ENCODE results near the gene ATF4.

DNA sequence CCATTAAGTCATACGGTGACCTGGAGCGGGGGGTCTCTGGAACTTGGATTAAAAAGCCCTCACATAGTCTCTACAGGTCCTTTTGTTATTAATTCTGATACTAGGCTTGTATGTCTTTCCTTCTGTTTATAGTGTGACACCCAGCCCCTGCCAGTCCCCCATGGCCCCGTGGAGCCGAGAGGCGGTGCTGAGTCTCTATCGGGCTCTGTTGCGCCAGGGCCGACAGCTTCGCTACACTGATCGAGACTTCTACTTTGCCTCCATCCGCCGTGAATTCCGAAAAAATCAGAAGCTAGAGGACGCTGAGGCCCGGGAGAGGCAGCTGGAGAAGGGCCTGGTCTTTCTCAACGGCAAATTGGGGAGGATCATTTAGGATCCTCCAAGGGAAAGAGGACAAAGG is 16.3 kb upstream of the ATF4 start:
- TF ChIP-seq, protein P1, sequence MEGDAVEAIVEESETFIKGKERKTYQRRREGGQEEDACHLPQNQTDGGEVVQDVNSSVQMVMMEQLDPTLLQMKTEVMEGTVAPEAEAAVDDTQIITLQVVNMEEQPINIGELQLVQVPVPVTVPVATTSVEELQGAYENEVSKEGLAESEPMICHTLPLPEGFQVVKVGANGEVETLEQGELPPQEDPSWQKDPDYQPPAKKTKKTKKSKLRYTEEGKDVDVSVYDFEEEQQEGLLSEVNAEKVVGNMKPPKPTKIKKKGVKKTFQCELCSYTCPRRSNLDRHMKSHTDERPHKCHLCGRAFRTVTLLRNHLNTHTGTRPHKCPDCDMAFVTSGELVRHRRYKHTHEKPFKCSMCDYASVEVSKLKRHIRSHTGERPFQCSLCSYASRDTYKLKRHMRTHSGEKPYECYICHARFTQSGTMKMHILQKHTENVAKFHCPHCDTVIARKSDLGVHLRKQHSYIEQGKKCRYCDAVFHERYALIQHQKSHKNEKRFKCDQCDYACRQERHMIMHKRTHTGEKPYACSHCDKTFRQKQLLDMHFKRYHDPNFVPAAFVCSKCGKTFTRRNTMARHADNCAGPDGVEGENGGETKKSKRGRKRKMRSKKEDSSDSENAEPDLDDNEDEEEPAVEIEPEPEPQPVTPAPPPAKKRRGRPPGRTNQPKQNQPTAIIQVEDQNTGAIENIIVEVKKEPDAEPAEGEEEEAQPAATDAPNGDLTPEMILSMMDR (IDR thresholded peaks at IDR 0.05), result no peak
- TF ChIP-seq POLR2A (IDR thresholded peaks at IDR 0.05) (no peak), EP300 (IDR thresholded peaks at IDR 0.05) (no peak), POLR2AphosphoS5 (IDR thresholded peaks at IDR 0.05) (no peak)

Measured in suprapubic skin (tissue), 4 donors.